Immature natural killer cell (primary cell): ENCODE measurements around the gene KDELR1. TPM values are rescaled to one million over a fixed set of nuclear protein-coding genes. Genes with fewer than 3 reads are reported as not detected.
A peak's percentile ranks its signal among the peaks of the same experiment; 100 is the strongest.

Source experiments
- DNase-seq, 3 donors: peaks; one replicate each; pipeline ENCODE4 v3.0.0; 2022; ENCODE audit warnings: mixed read lengths in 1 of 3
- H3K27ac Mint-ChIP-seq, 6 donors: one replicate each; pipeline ENCODE4 v1.8.0; 2020; ENCODE audit warnings: mixed read lengths in 6 of 6, mild to moderate bottlenecking in 5 of 6, inconsistent platforms in 4 of 6, moderate library complexity in 3 of 6
- H3K27me3 Mint-ChIP-seq, 3 donors: one replicate each; pipeline ENCODE4 v1.8.0; 2020 to 2021; ENCODE audit warnings: low read depth in 3 of 3, mild to moderate bottlenecking in 3 of 3, mixed read lengths in 3 of 3, moderate library complexity in 3 of 3, inconsistent platforms in 1 of 3
- H3K36me3 Mint-ChIP-seq, 3 donors: one replicate each; pipeline ENCODE4 v1.8.0; 2020; ENCODE audit warnings: mixed read lengths in 3 of 3, inconsistent platforms in 2 of 3, mild to moderate bottlenecking in 2 of 3
- H3K4me1 Mint-ChIP-seq, 2 donors: one replicate each; pipeline ENCODE4 v1.8.0; 2020; ENCODE audit warnings: inconsistent platforms in 2 of 2, mild to moderate bottlenecking in 2 of 2, mixed read lengths in 2 of 2, moderate library complexity in 1 of 2
- H3K4me3 Mint-ChIP-seq, 5 donors: one replicate each; pipeline ENCODE4 v1.8.0; 2020; ENCODE audit warnings: mild to moderate bottlenecking in 5 of 5, mixed read lengths in 5 of 5, inconsistent platforms in 3 of 5, moderate library complexity in 3 of 5
- H3K9me3 Mint-ChIP-seq, 6 donors: one replicate each; pipeline ENCODE4 v1.8.0; 2020; ENCODE audit warnings: mild to moderate bottlenecking in 6 of 6, mixed read lengths in 6 of 6, inconsistent platforms in 4 of 6, moderate library complexity in 3 of 6
- polyA plus RNA-seq, 3 donors: library from polyadenylated mRNA; unstranded; fragments of 300-500 nt; fragmentation: Illumina TruSeq; gene quantifications; one replicate each; pipeline ENCODE4 v1.2.3, GENCODE V29; 2021

Gene KDELR1
- polyA plus RNA-seq, 3 donors from 2014 or later, result 14.8 to 30.5 (median 20.2) TPM

DNA sequence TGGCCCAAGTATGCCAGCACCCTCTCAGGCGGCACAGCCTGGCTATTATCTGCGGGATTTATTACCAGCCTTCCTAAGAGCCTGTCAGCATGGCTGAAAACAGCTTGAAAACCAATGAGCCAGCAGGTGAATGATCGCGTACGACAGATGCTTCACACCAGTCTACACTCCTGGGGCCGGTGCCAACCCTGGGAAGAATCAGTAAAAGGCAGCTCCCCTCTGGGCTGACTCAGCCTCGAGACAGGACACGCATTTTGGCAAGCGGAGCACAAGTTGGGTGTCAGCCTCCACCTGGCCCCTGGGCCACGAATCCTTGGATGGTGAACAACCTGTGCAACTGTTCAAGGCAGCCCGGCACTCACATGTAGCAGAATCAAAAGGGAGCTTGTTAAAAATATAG is 50.4 kb downstream of the KDELR1 start:
- Mint-ChIP-seq H3K4me1 (no peaks in the 10 kb centered on the region), H3K4me3 (no peak overlapping the region), H3K36me3 (no peaks in the 10 kb centered on the region), H3K9me3 (no peaks in the 10 kb centered on the region), H3K27ac (no peak overlapping the region), H3K27me3 (peaks cover 0 to under 1% (median 0%) of the 10 kb centered on the region in 3 donors)
- no peak for DNase-seq

DNA sequence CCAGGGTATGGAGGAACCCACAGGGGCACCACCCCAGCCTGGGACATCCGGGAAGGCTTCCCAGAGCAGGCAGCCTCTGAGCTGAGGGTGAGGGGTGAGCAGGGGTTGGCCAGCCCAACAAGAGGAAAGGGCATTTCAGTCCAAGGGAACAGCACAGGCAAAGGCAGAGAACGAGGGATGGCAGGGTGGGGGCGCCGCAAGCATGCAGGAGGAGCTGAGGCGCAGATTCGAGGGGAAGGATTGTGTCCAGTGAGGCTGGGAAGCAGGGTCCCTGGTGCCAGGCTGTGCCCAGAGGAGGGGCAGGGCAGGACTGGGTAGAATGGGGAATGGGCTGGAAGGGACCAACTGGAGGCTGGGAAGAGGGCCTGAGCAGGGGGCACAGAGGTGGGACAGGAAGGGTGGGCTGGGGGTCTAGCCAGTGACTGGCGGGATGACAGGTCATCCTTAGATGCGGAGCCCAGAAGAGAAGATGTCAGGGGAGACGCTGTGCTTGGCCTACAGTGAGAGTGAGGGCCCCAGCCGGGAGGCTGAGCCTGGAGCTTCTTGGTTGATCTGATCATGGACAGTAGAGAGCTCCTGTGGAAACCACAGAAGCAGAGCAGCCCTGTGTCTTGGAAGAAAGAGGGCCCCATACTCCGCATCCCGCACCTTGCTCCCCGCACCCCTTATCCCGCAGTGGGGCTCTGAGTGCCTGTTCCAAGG is 52.4 kb downstream of the KDELR1 start:
- H3K36me3 Mint-ChIP-seq, result no peaks in the 10 kb centered on the region
- H3K27ac Mint-ChIP-seq, result no peak overlapping the region
- DNase-seq, result no peak
- no peaks in the 10 kb centered on the region for H3K27me3 Mint-ChIP-seq
- H3K4me1 Mint-ChIP-seq, result peaks cover 9 to 11% of the 10 kb centered on the region in 2 donors
- no peaks in the 10 kb centered on the region for H3K9me3 Mint-ChIP-seq
- H3K4me3 Mint-ChIP-seq, result no peak overlapping the region

DNA sequence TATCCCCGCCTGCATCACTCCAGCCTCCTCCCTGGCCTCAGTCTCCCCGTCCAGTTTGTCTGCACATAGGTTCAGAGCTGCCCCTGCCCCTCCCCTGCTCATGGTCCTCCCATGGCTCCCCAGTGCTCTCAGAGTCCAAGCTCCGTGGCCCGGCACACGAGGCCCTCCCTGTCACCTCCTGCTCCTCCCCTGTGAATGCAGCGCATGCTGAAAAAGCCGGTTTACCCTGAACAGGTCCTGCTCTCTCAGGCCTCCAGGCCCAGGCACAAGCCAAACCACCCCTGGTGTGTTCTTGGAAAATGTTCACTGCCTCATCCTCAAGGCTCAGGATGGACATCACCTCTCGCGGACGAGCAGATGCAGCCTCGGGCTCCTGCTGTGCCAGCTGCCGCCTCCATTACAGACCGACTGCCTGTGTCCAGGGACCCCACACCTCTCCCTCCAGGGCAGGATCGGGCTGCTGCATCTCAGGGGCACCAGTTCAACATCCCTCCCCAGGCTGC is 53.0 kb downstream of the KDELR1 start:
- H3K27me3 Mint-ChIP-seq, result peaks cover 0 to 1% (median 0%) of the 10 kb centered on the region in 3 donors
- peak overlapping the region in 1 of 6 donors; percentile 60 for H3K27ac Mint-ChIP-seq
- no peaks in the 10 kb centered on the region for H3K36me3 Mint-ChIP-seq
- no peak overlapping the region for H3K4me3 Mint-ChIP-seq
- H3K4me1 Mint-ChIP-seq, result peaks cover 12 to 15% of the 10 kb centered on the region in 2 donors
- DNase-seq, result no peak
- H3K9me3 Mint-ChIP-seq, result no peaks in the 10 kb centered on the region

DNA sequence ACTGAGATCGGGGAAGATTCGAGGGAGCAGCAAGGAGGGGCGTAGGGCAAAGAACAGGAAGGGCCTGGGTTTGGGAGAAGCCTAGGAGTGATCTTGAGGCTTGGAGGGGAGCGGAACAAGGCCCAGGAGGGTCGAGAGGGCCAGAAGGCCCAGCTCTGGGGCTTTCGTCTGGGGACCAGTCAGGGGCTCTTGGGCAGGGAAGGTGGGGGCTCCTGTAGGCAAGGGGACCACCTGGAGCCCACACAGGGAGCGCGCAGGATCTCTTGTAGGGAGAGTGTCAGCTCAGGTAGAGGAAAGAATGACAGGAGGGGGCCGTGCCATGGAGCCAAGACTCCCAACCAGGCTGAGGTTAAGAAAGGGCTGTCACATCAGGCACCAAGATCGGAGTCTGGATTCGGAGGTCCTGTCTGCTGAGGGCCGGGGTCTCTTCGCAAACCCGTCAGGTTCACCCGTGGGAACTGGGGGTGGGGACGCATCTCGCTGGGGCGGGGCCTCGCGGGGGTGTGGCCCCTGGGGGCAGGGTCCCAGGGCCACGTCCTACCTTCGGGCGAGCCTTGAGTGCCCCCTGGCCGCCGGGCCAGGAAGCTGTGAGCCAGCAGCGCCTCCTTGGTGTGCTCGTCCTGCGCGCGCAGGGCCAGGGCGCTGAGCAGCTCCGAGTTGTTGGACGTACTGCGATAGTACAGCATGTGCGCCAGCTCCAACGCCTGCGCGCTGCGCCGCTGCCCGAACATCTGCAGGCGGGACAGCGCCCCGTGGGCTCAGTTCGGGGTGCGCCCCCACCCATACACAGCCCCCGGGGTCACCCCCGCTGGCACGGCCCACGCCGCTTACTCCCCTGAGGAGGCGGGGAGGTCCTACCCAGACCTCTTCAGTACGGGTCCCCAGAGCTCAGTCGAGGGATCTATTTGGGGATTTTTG is 57.6 kb downstream of the KDELR1 start:
- Mint-ChIP-seq H3K9me3 (no peaks in the 10 kb centered on the region), H3K27me3 (peaks cover 4 to 12% (median 5%) of the 10 kb centered on the region in 3 donors), H3K4me1 (peaks cover 51 to 55% of the 10 kb centered on the region in 2 donors), H3K4me3 (peak overlapping the region; percentile 89 to 99 (median 98)), H3K36me3 (peaks cover 9 to 18% (median 12%) of the 10 kb centered on the region in 3 donors), H3K27ac (peak overlapping the region; percentile 94 to 98 (median 96))
- peak; percentile 88 to 91 (median 90) for DNase-seq

DNA sequence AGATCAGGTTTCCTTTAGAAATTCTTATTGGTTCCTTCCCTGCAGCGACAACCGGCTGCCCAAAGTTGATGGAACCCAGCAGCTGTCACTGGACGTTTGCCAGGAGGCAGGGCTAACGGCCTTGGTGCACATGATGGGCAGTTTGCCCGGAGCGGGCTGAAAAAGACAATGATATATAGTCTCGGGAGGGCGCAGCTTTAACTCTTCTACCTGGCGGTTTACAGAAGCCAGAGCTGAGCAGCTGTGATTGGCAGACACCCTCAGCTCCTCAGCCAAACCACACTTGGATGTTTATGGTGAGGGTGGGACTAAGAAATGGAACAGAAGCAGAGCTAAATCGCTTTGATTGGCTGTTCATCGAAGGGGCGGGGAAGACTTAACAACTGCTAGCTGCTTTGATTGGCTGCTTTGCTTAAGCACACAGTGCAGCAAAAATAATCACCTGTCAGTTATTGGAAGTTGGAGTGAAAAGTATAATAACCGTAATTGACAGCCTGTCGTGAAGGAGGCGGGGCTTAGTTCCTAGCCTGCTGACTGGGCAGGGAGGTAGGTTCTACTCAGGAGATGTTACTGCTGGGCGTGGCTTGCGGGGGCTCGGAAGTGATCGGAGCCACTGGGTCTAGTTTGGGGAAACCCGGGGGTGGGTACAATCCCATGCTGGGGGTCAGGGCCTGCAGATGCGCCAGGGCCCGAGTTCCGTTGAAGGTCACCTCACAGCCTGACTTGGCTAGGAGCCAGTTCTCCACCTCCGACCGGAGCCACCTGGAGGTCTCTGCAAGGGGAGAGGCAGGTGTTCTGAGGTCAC is 58.5 kb downstream of the KDELR1 start:
- peaks cover 58 to 61% of the 10 kb centered on the region in 2 donors for H3K4me1 Mint-ChIP-seq
- H3K9me3 Mint-ChIP-seq, result no peaks in the 10 kb centered on the region
- peaks cover 4 to 12% (median 5%) of the 10 kb centered on the region in 3 donors for H3K27me3 Mint-ChIP-seq
- H3K27ac Mint-ChIP-seq, result peak overlapping the region; percentile 94 to 98 (median 96)
- peak; percentile 95 to 98 (median 97) for DNase-seq
- H3K4me3 Mint-ChIP-seq, result peak overlapping the region; percentile 89 to 99 (median 98)
- H3K36me3 Mint-ChIP-seq, result peaks cover 12 to 22% (median 16%) of the 10 kb centered on the region in 3 donors

Other genes with a start within 250 kb of the KDELR1 start
- gene LIG1, start 221.2 kb downstream of the KDELR1 start, polyA plus RNA-seq, result 10 to 100 TPM; 13.1 to 26.0 (median 17.3) TPM
- gene ZSWIM9, start 220.9 kb downstream of the KDELR1 start, polyA plus RNA-seq, result 1 to 10 TPM in 1 of 3 donors, under 1 TPM in 1, not detected in 1; 0.54 to 1.3 TPM
- gene CARD8, start 135.6 kb downstream of the KDELR1 start, polyA plus RNA-seq, result 100 to 1,000 TPM in 1 of 3 donors, 10 to 100 TPM in 2; 74.2 to 109 (median 86.3) TPM
- gene ZNF114, start 121.5 kb downstream of the KDELR1 start, polyA plus RNA-seq, result 1 to 10 TPM in 1 of 3 donors, under 1 TPM in 1, not detected in 1; 0.22 to 2.1 TPM
- 1,000 to 10,000 TPM in 2 of 3 donors, 100 to 1,000 TPM in 1; 994 to 1,311 (median 1,000) TPM for gene EMP3, start 66.0 kb downstream of the KDELR1 start, polyA plus RNA-seq
- gene TMEM143, start 27.6 kb downstream of the KDELR1 start, polyA plus RNA-seq, result 1 to 10 TPM; 2.8 to 6.3 (median 3.1) TPM
- gene SYNGR4, start 27.2 kb downstream of the KDELR1 start, polyA plus RNA-seq, result not detected
- gene GRIN2D, start 2.1 kb upstream of the KDELR1 start, polyA plus RNA-seq, result not detected
- 10 to 100 TPM; 32.3 to 42.4 (median 34.6) TPM for gene GRWD1, start 54.4 kb upstream of the KDELR1 start, polyA plus RNA-seq
- under 1 TPM in 2 of 3 donors, not detected in 1; 0.06 to 0.07 TPM for gene KCNJ14, start 64.0 kb upstream of the KDELR1 start, polyA plus RNA-seq
- 10 to 100 TPM; 14.4 to 37.6 (median 29.6) TPM for gene CYTH2, start 77.8 kb upstream of the KDELR1 start, polyA plus RNA-seq
- not detected for gene LMTK3, start 120.3 kb upstream of the KDELR1 start, polyA plus RNA-seq
- not detected for gene SULT2B1, start 160.6 kb upstream of the KDELR1 start, polyA plus RNA-seq
- gene SPACA4, start 215.2 kb upstream of the KDELR1 start, polyA plus RNA-seq, result not detected
- gene FAM83E, start 223.5 kb upstream of the KDELR1 start, polyA plus RNA-seq, result not detected
- 1,000 to 10,000 TPM in 1 of 3 donors, 100 to 1,000 TPM in 2; 938 to 1,525 (median 950) TPM for gene RPL18, start 227.6 kb upstream of the KDELR1 start, polyA plus RNA-seq
- 10 to 100 TPM; 10.5 to 14.5 (median 14.1) TPM for gene SPHK2, start 228.0 kb upstream of the KDELR1 start, polyA plus RNA-seq
- 10 to 100 TPM; 23.6 to 65.1 (median 26.3) TPM for gene DBP, start 245.8 kb upstream of the KDELR1 start, polyA plus RNA-seq